Body of pancreas (tissue), 4 donors: ENCODE measurements around the gene UNC93B1.

ENCODE experiments used
- CTCF ChIP-seq, 7 experiments: fragments of 450-650 bp in 4 of 7; fragments of 200-600 bp in 3 of 7; sonication (generic) in 3 of 7; IDR thresholded peaks; one replicate each; pipeline ENCODE4 v1.5.1; 2016 to 2019; ENCODE audit warnings: antibody characterized with exemption in 7 of 7
- POLR2A ChIP-seq, 3 donors: fragments of 450-650 bp; IDR thresholded peaks; one replicate each; pipeline ENCODE4 v1.6.1; 2016; ENCODE audit warnings: antibody characterized with exemption in 3 of 3, mild to moderate bottlenecking in 2 of 3

- TF ChIP-seq CTCF (IDR thresholded peaks at IDR 0.05), result no peak
- no peak for TF ChIP-seq POLR2A (IDR thresholded peaks at IDR 0.05)
These were observed 14.3 kb upstream of the UNC93B1 start for GRCh38 chr11:68017980-68018729.
